H1 (cell line): ENCODE measurements around the gene SH3YL1. TPM values are rescaled to one million over a fixed set of nuclear protein-coding genes. Genes with fewer than 3 reads are reported as not detected.

Experiments
- CTCF ChIA-PET: fragments of 300-600 bp; sonication (Branson Sonifier 250); formaldehyde crosslinking; loops from one replicate; lab custom pipeline; 2021; ENCODE audit not compliant: partially characterized antibody; lab: Charles Lee
- POLR2A ChIA-PET: fragments of 300-600 bp; sonication (Branson Sonifier 250); formaldehyde crosslinking; loops from one replicate; lab custom pipeline; 2021; ENCODE audit warnings: inconsistent platforms; ENCODE audit not compliant: partially characterized antibody; lab: Charles Lee
- DNase-seq, 2 experiments: peaks; one replicate each; pipeline versions ENCODE4 v3.0.0 to v3.0.0-alpha.2; 2010 to 2022; ENCODE audit warnings: low spot score in 2 of 2, low read depth in 1 of 2, mixed read lengths in 1 of 2
- FAIRE-seq: peaks from 2 replicates; lab custom pipeline; 2011; peaks lifted over from hg19 to GRCh38; lab: Jason Lieb, UNC
- H2AFZ ChIP-seq: 2 replicates; pipeline ENCODE4 v1.8.1; 2012; ENCODE audit warnings: low read length, inconsistent platforms
- H2AK5ac ChIP-seq: 2 replicates; pipeline ENCODE4 v1.6.1; 2013; ENCODE audit warnings: low read depth, low read length
- H2BK120ac ChIP-seq: replicated peaks from 2 replicates; pipeline ENCODE3; 2013; ENCODE audit warnings: low read depth, low read length, inconsistent platforms
- H2BK12ac ChIP-seq: 2 replicates; pipeline ENCODE4 v1.6.1; 2013; ENCODE audit warnings: low read depth, low read length
- H2BK15ac ChIP-seq: 2 replicates; pipeline ENCODE4 v1.6.1; 2013; ENCODE audit warnings: low read length
- H2BK20ac ChIP-seq: 2 replicates; pipeline ENCODE4 v1.6.1; 2013; ENCODE audit warnings: low read length
- H2BK5ac ChIP-seq: 2 replicates; pipeline ENCODE4 v1.6.1; 2013; ENCODE audit warnings: low read depth, low read length
- H3K14ac ChIP-seq: 2 replicates; pipeline ENCODE4 v1.6.1; 2013; ENCODE audit warnings: inconsistent platforms; ENCODE audit not compliant: insufficient read length
- H3K18ac ChIP-seq: 2 replicates; pipeline ENCODE4 v1.6.1; 2013; ENCODE audit warnings: low read length; ENCODE audit errors: extremely low read depth
- H3K23ac ChIP-seq: 2 replicates; pipeline ENCODE4 v1.6.1; 2013; ENCODE audit warnings: inconsistent platforms; ENCODE audit not compliant: insufficient read length
- H3K23me2 ChIP-seq: 2 replicates; pipeline ENCODE4 v1.6.1; 2013; ENCODE audit warnings: low read depth, low read length
- H3K27ac ChIP-seq: 2 replicates; pipeline ENCODE4 v1.6.1; 2011; ENCODE audit warnings: low read depth, low read length, inconsistent platforms
- H3K27me3 ChIP-seq, 4 experiments: replicated peaks in 1 of 4; 1 replicate in 1 of 4; 2 replicates in 3 of 4; pipeline versions ENCODE4 v1.6.1 to v1.8.1; 2011 to 2013; ENCODE audit warnings: low read length in 3 of 4, mild to moderate bottlenecking in 3 of 4, inconsistent platforms in 2 of 4, mixed read lengths in 2 of 4, moderate library complexity in 1 of 4; ENCODE audit not compliant: control insufficient read depth in 3 of 4, insufficient read depth in 3 of 4; ENCODE audit errors: extremely low read depth in 1 of 4
- H3K36me3 ChIP-seq, 4 experiments: 2 replicates each; pipeline versions ENCODE4 v1.6.1 to v1.8.1; 2011 to 2013; ENCODE audit warnings: mild to moderate bottlenecking in 4 of 4, low read length in 3 of 4, moderate library complexity in 2 of 4, control low read depth in 1 of 4, inconsistent platforms in 1 of 4; ENCODE audit not compliant: insufficient read depth in 4 of 4, control insufficient read depth in 2 of 4
- H3K4ac ChIP-seq: replicated peaks from 2 replicates; pipeline ENCODE3; 2013; ENCODE audit warnings: low read length, low read depth, mixed read lengths, inconsistent platforms; ENCODE audit not compliant: insufficient read length
- H3K4me1 ChIP-seq, 4 experiments: replicated peaks in 1 of 4; 1 replicate in 1 of 4; 2 replicates in 3 of 4; pipeline versions ENCODE4 v1.6.1 to v1.8.1; 2011 to 2013; ENCODE audit warnings: low read length in 3 of 4, inconsistent platforms in 2 of 4, mixed read lengths in 1 of 4; ENCODE audit not compliant: insufficient read depth in 4 of 4, control insufficient read depth in 3 of 4
- H3K4me2 ChIP-seq, 2 experiments: 2 replicates each; pipeline versions ENCODE4 v1.6.1 to v1.8.1; 2011 to 2013; ENCODE audit warnings: low read depth in 2 of 2, low read length in 2 of 2, control low read depth in 1 of 2, inconsistent platforms in 1 of 2, mild to moderate bottlenecking in 1 of 2; ENCODE audit not compliant: insufficient read depth in 1 of 2
- H3K4me3 ChIP-seq, 4 experiments: fragments of 200-600, 300-600 bp in 1 of 4; sonication (generic), shearing (Covaris generic), sonication (Bioruptor Twin) in 1 of 4; 2 replicates each; pipeline versions ENCODE4 v1.5.1 to v1.8.1; 2011 to 2016; ENCODE audit warnings: low read length in 4 of 4, low read depth in 3 of 4, control low read depth in 2 of 4, inconsistent platforms in 2 of 4, mild to moderate bottlenecking in 2 of 4, mixed read lengths in 1 of 4, moderate library complexity in 1 of 4; ENCODE audit not compliant: insufficient read depth in 2 of 4; ENCODE audit errors: extremely low read depth in 1 of 4
- H3K56ac ChIP-seq: replicated peaks from 2 replicates; pipeline ENCODE3; 2013; ENCODE audit warnings: low read depth, mild to moderate bottlenecking, mixed read lengths, low read length, inconsistent platforms; ENCODE audit not compliant: insufficient read length
- H3K79me1 ChIP-seq: 2 replicates; pipeline ENCODE4 v1.6.1; 2013; ENCODE audit warnings: low read depth, low read length, control low read depth
- H3K79me2 ChIP-seq, 2 experiments: 2 replicates each; pipeline versions ENCODE4 v1.6.1 to v1.8.1; 2012 to 2013; ENCODE audit warnings: low read length in 2 of 2, mild to moderate bottlenecking in 2 of 2, inconsistent platforms in 1 of 2; ENCODE audit not compliant: insufficient read depth in 2 of 2, control insufficient read depth in 1 of 2
- H3K9ac ChIP-seq, 4 experiments: replicated peaks in 1 of 4; 1 replicate in 1 of 4; 2 replicates in 3 of 4; pipeline versions ENCODE4 v1.6.1 to v1.8.1; 2011 to 2013; ENCODE audit warnings: low read depth in 3 of 4, low read length in 3 of 4, control low read depth in 2 of 4, mild to moderate bottlenecking in 2 of 4, moderate library complexity in 2 of 4, inconsistent platforms in 1 of 4; ENCODE audit errors: extremely low read depth in 1 of 4
- H3K9me3 ChIP-seq, 2 experiments: 2 replicates each; pipeline versions ENCODE4 v1.6.1 to v1.8.1; 2012 to 2013; ENCODE audit warnings: mild to moderate bottlenecking in 2 of 2, moderate library complexity in 2 of 2, control low read depth in 1 of 2, inconsistent platforms in 1 of 2, low read depth in 1 of 2, low read length in 1 of 2, mixed read lengths in 1 of 2; ENCODE audit not compliant: insufficient read depth in 2 of 2
- H4K20me1 ChIP-seq, 2 experiments: replicated peaks in 1 of 2; 2 replicates each; pipeline versions ENCODE3 to v1.8.1; 2011 to 2013; ENCODE audit warnings: inconsistent platforms in 2 of 2, low read length in 2 of 2, mild to moderate bottlenecking in 1 of 2; ENCODE audit not compliant: insufficient read depth in 2 of 2, control insufficient read depth in 1 of 2
- H4K5ac ChIP-seq: 2 replicates; pipeline ENCODE4 v1.6.1; 2013; ENCODE audit warnings: low read length, low read depth, mixed read lengths, inconsistent platforms; ENCODE audit not compliant: insufficient read length
- H4K8ac ChIP-seq: 2 replicates; pipeline ENCODE4 v1.8.0; 2013; ENCODE audit warnings: mild to moderate bottlenecking, moderate library complexity, low read length, inconsistent platforms; ENCODE audit not compliant: insufficient read depth; ENCODE audit errors: extremely low read depth
- H4K91ac ChIP-seq: replicated peaks from 2 replicates; pipeline ENCODE3; 2013; ENCODE audit warnings: low read length, mixed read lengths, inconsistent platforms; ENCODE audit not compliant: insufficient read length
- GABPA ChIP-seq: IDR thresholded peaks from 2 replicates; pipeline ENCODE4 v1.6.1; 2011; ENCODE audit warnings: mild to moderate bottlenecking, low read length, moderate library complexity, borderline replicate concordance; ENCODE audit not compliant: insufficient read depth
- GTF2F1 ChIP-seq: IDR thresholded peaks from 2 replicates; pipeline ENCODE4 v1.6.1; 2012; ENCODE audit warnings: low read depth, low read length, improper control_type of control experiment, borderline replicate concordance
- HDAC2 ChIP-seq, 2 experiments: fragments of 300-600 bp in 1 of 2; sonication (generic) in 1 of 2; IDR thresholded peaks; 2 replicates each; pipeline ENCODE4 v1.6.1; 2011 to 2012; ENCODE audit warnings: low read depth in 2 of 2, low read length in 2 of 2, mild to moderate bottlenecking in 2 of 2, moderate library complexity in 2 of 2, borderline replicate concordance in 1 of 2, inconsistent platforms in 1 of 2
- MAX ChIP-seq: IDR thresholded peaks from 2 replicates; pipeline ENCODE4 v1.6.1; 2012; ENCODE audit warnings: inconsistent platforms
- SIX5 ChIP-seq: IDR thresholded peaks from 2 replicates; pipeline ENCODE4 v1.6.1; 2011; ENCODE audit warnings: mild to moderate bottlenecking, low read depth, low read length
- SP4 ChIP-seq: IDR thresholded peaks from 2 replicates; pipeline ENCODE4 v1.6.1; 2012; ENCODE audit warnings: low read length, inconsistent platforms
- SRF ChIP-seq: IDR thresholded peaks from 2 replicates; pipeline ENCODE4 v1.6.1; 2011; ENCODE audit warnings: mild to moderate bottlenecking, low read depth, low read length, moderate library complexity
- TAF7 ChIP-seq: optimal IDR thresholded peaks from 2 replicates; pipeline ENCODE3; 2011; ENCODE audit warnings: low read depth, mild to moderate bottlenecking, inconsistent platforms, low read length, moderate library complexity, borderline replicate concordance
- USF2 ChIP-seq: IDR thresholded peaks from 2 replicates; pipeline ENCODE4 v1.6.1; 2011; ENCODE audit warnings: low read length, improper control_type of control experiment
- WGBS, 2 experiments: shearing (Covaris generic) in 1 of 2; methylation state at CpG; one replicate each; pipeline versions ENCODE4 v1.1.6 to v1.1.7; 2013 to 2015; ENCODE audit warnings: low lambda C conversion rate in 2 of 2, mixed read lengths in 2 of 2, inconsistent platforms in 1 of 2, low coverage in 1 of 2, missing lambda C conversion rate in 1 of 2; ENCODE audit not compliant: insufficient replicate concordance in 2 of 2, insufficient coverage in 1 of 2, insufficient read length in 1 of 2; ENCODE audit errors: extremely low coverage in 1 of 2, missing lambda C conversion rate in 1 of 2; 5-methylcytosine and 5-hydroxymethylcytosine counted together
- polyA plus RNA-seq, 7 experiments: library from polyadenylated mRNA; depleted of rRNA in 3 of 7; stranded (reverse) in 5 of 7; unstranded in 2 of 7; fragments of >200 nt in 5 of 7; fragments of 200-250 nt in 2 of 7; gene quantifications; 1 replicate in 5 of 7; 2 replicates in 1 of 7; 4 replicates in 1 of 7; pipeline versions ENCODE4 v1.2.1 to v1.2.3, GENCODE V29; 2011 to 2013; ENCODE audit warnings: missing spikeins in 2 of 7, mixed read lengths in 2 of 7
- total RNA-seq: library from RNA; stranded (reverse); fragmentation: NEBNext Ultra II Directional; extraction: Animal tissue kit (Norgen Biotek cat#: 25700); gene quantifications from 2 replicates; pipeline ENCODE4 v1.2.1, GENCODE V29; 2021

SH3YL1 gene
- total and polyA plus RNA-seq, 2 of the 8 experiments (the other 6 are each of a cell fraction or from before 2014, with no cell fraction given), result 13.6 to 37.2 TPM

GRCh38 chr2:234421-234820, 29.4 kb downstream of the SH3YL1 start:
- CTCF ChIA-PET, result interaction anchor here (0.6 to 1.2 kb wide), 5 partner anchors 13 to 1320 kb away, joined by 3 to 5 read pairs (median 3); no protein-coding TSS in a partner anchor
- no peak for TF ChIP-seq TAF7
- no peak for TF ChIP-seq MAX
- no peak for TF ChIP-seq GTF2F1
- no peak for TF ChIP-seq SP4
- TF ChIP-seq SRF, result no peak
- TF ChIP-seq GABPA, result no peak
- no peak for TF ChIP-seq USF2
- no peak for TF ChIP-seq HDAC2 (IDR thresholded peaks at IDR 0.05; ENCODE audit: borderline replicate concordance in 1 of 2, low read depth in 2 of 2, low read length in 2 of 2)
- no peak for TF ChIP-seq SIX5

More at GRCh38 chr2:234421-234820, 29.4 kb downstream of the SH3YL1 start:
- no peak overlapping the region for H4K91ac ChIP-seq
- no peak overlapping the region for H2BK120ac ChIP-seq
- no peak overlapping the region for H3K4ac ChIP-seq
- POLR2A ChIA-PET, result no interaction called here
- peaks cover 0 to 3% (median 2%) of the 10 kb centered on the region in 4 experiments for H3K4me1 ChIP-seq
- H2BK15ac ChIP-seq, result no peak overlapping the region
- 0 out of 2 replicates have a peak overlapping the region, but pooled peaks have one; percentile 35 for H2BK12ac ChIP-seq
- no peak overlapping the region for H2BK5ac ChIP-seq
- 88% methylated on average over 4 of the region's 4 CpGs; no CpG with 5 or more reads in 1 of the 2 experiments for WGBS, 2 experiments
- no peak overlapping the region for H3K18ac ChIP-seq
- H3K14ac ChIP-seq, result no peak overlapping the region
- H3K27ac ChIP-seq, result no peak overlapping the region
- H3K79me1 ChIP-seq, result no peaks in the 10 kb centered on the region
- no peaks in the 10 kb centered on the region for H4K20me1 ChIP-seq
- no peaks in the 10 kb centered on the region for H3K23me2 ChIP-seq
- FAIRE-seq, result no peak
- no peaks in the 10 kb centered on the region for H3K9me3 ChIP-seq
- no peaks in the 10 kb centered on the region for H3K36me3 ChIP-seq
- no peak overlapping the region for H3K4me3 ChIP-seq
- H3K27me3 ChIP-seq, result peaks cover 0 to 1% (median 0%) of the 10 kb centered on the region in 4 experiments; a peak in 1 of 7 replicates
- H3K4me2 ChIP-seq, result no peak overlapping the region
- no peak overlapping the region for H4K5ac ChIP-seq
- H4K8ac ChIP-seq, result no peak overlapping the region
- no peaks in the 10 kb centered on the region for H3K79me2 ChIP-seq
- no peak overlapping the region for H3K23ac ChIP-seq
- H2BK20ac ChIP-seq, result no peak overlapping the region
- H2AK5ac ChIP-seq, result no peak overlapping the region
- H2AFZ ChIP-seq, result no peak overlapping the region
- no peak overlapping the region for H3K56ac ChIP-seq
- no peak for DNase-seq
- no peak overlapping the region for H3K9ac ChIP-seq
